CD4-positive, alpha-beta T cell (primary cell): ENCODE results near the gene LSAMP. TPM values are rescaled to one million over a fixed set of nuclear protein-coding genes. Genes with fewer than 3 reads are reported as not detected.

Experiments used
- ATAC-seq: fragments of 200-7000 bp; cut with Tn5 transposase; one replicate; pipeline ENCODE4 v1.10.0; 2022; ENCODE audit warnings: mild to moderate bottlenecking; ENCODE audit not compliant: poor library complexity
- CTCF ChIA-PET: fragments of 350-600 bp; sonication (Branson Sonifier 250); formaldehyde crosslinking; loops from one replicate; lab custom pipeline; 2021; ENCODE audit warnings: antibody characterized with exemption, inconsistent platforms; lab: Charles Lee
- POLR2A ChIA-PET: fragments of 350-600 bp; sonication (Branson Sonifier 250); formaldehyde crosslinking; loops from one replicate; lab custom pipeline; 2021; ENCODE audit warnings: antibody characterized with exemption, inconsistent platforms; lab: Charles Lee
- DNase-seq, 14 experiments: peaks; one replicate each; pipeline ENCODE4 v3.0.0-alpha.2; 2013 to 2020; ENCODE audit warnings: mixed read lengths in 2 of 14
- H3K27ac ChIP-seq, 2 donors: one replicate each; pipeline versions ENCODE4 v1.5.1 to v1.7.0; 2013; ENCODE audit warnings: low read length in 2 of 2, low read depth in 1 of 2, mild to moderate bottlenecking in 1 of 2
- H3K27me3 ChIP-seq, 2 experiments: 1 replicate in 1 of 2; 2 replicates in 1 of 2; pipeline versions ENCODE4 v1.6.1 to v1.7.0; 2013; ENCODE audit warnings: low read length in 2 of 2, control low read depth in 1 of 2, mild to moderate bottlenecking in 1 of 2, moderate library complexity in 1 of 2; ENCODE audit not compliant: insufficient read depth in 2 of 2, control insufficient read depth in 1 of 2
- H3K36me3 ChIP-seq: one replicate; pipeline ENCODE4 v1.6.1; 2013; ENCODE audit warnings: low read length, control low read depth; ENCODE audit not compliant: insufficient read depth
- H3K4me1 ChIP-seq: one replicate; pipeline ENCODE4 v1.6.1; 2013; ENCODE audit warnings: low read length, control low read depth; ENCODE audit not compliant: insufficient read depth
- H3K4me3 ChIP-seq: one replicate; pipeline ENCODE4 v1.5.1; 2013; ENCODE audit warnings: mild to moderate bottlenecking, low read length, moderate library complexity
- H3K9me3 ChIP-seq, 2 experiments: 1 replicate in 1 of 2; 2 replicates in 1 of 2; pipeline versions ENCODE4 v1.6.1 to v1.7.0; 2013; ENCODE audit warnings: low read length in 2 of 2, mild to moderate bottlenecking in 2 of 2, control low read depth in 1 of 2, moderate library complexity in 1 of 2; ENCODE audit not compliant: control insufficient read depth in 1 of 2, insufficient read depth in 1 of 2
- H3K27ac Mint-ChIP-seq: one replicate; pipeline ENCODE4 v1.8.0; 2020; ENCODE audit warnings: mixed read lengths
- H3K27me3 Mint-ChIP-seq: one replicate; pipeline ENCODE4 v1.8.0; 2021; ENCODE audit warnings: mixed read lengths
- H3K36me3 Mint-ChIP-seq: one replicate; pipeline ENCODE4 v1.8.0; 2021; ENCODE audit warnings: low read depth, mixed read lengths
- H3K4me1 Mint-ChIP-seq: one replicate; pipeline ENCODE4 v1.8.0; 2021; ENCODE audit warnings: low read depth, mixed read lengths
- H3K4me3 Mint-ChIP-seq: one replicate; pipeline ENCODE4 v1.8.0; 2020; ENCODE audit warnings: mild to moderate bottlenecking, mixed read lengths
- H3K9me3 Mint-ChIP-seq: one replicate; pipeline ENCODE4 v1.8.0; 2020; ENCODE audit warnings: mixed read lengths
- CTCF ChIP-seq: fragments of 200-600 bp; IDR thresholded peaks from one replicate; pipeline ENCODE4 v1.8.0; 2022; ENCODE audit warnings: antibody characterized with exemption, mild to moderate bottlenecking
- intact Hi-C, 2 experiments: fragments of 100-400 bp; cut with DNase I in 1 of 2; cut with micrococcal nuclease in 1 of 2; formaldehyde crosslinking; loops; one replicate each; pipeline versions ENCODE4 v1.15.1 to v1.9.0; 2023 to 2025; cut with DNase I, micrococcal nuclease
- total RNA-seq, 174 experiments: library from RNA in 2 of 174; stranded (reverse) in 2 of 174; gene quantifications; one replicate each; pipeline ENCODE4 v1.2.3 and lab custom pipeline; 2021 to 2026

Gene LSAMP
- total RNA-seq, 2 experiments from 2014 or later, result not detected

GRCh38 chr3:115915061-115915460 lies 530.2 kb downstream of the LSAMP start:
- Histone ChIP-seq H3K9me3 (no peaks in the 10 kb centered on the region), H3K36me3 (no peaks in the 10 kb centered on the region), H3K4me1 (no peaks in the 10 kb centered on the region), H3K27me3 (peaks cover 0 to 3% of the 10 kb centered on the region in 2 experiments), H3K27ac (no peak overlapping the region), H3K4me3 (no peak overlapping the region)
- Mint-ChIP-seq H3K4me3 (no peak overlapping the region), H3K27ac (no peak overlapping the region), H3K4me1 (no peaks in the 10 kb centered on the region), H3K9me3 (no peaks in the 10 kb centered on the region), H3K27me3 (peaks cover 22% of the 10 kb centered on the region), H3K36me3 (no peaks in the 10 kb centered on the region)
- POLR2A ChIA-PET, result no interaction called here
- CTCF ChIA-PET, result no interaction called here
- no peak for TF ChIP-seq CTCF
- intact Hi-C loops, result no loop called here
- DNase-seq, result no peak
- no peak for ATAC-seq

GRCh38 chr3:115913069-115913686 lies 532.1 kb downstream of the LSAMP start:
- H3K9me3 ChIP-seq, result no peaks in the 10 kb centered on the region
- peaks cover 0 to 3% of the 10 kb centered on the region in 2 experiments for H3K27me3 ChIP-seq
- H3K36me3 ChIP-seq, result no peaks in the 10 kb centered on the region
- peaks cover 22% of the 10 kb centered on the region for H3K27me3 Mint-ChIP-seq
- ChIA-PET POLR2A (no interaction called here), CTCF (no interaction called here)
- no peaks in the 10 kb centered on the region for H3K9me3 Mint-ChIP-seq
- H3K36me3 Mint-ChIP-seq, result no peaks in the 10 kb centered on the region
- ATAC-seq (no peak), DNase-seq (no peak)
- no peak overlapping the region for H3K4me3 Mint-ChIP-seq
- no peak overlapping the region for H3K27ac Mint-ChIP-seq
- no peaks in the 10 kb centered on the region for H3K4me1 ChIP-seq
- intact Hi-C loops, result no loop called here
- no peak overlapping the region for H3K4me3 ChIP-seq
- no peak overlapping the region for H3K27ac ChIP-seq
- no peak for TF ChIP-seq CTCF
- no peaks in the 10 kb centered on the region for H3K4me1 Mint-ChIP-seq

GRCh38 chr3:115912372-115912771 lies 532.9 kb downstream of the LSAMP start:
- ATAC-seq (no peak), DNase-seq (no peak)
- Histone ChIP-seq H3K9me3 (no peaks in the 10 kb centered on the region), H3K27ac (no peak overlapping the region), H3K27me3 (peaks cover 0 to 3% of the 10 kb centered on the region in 2 experiments), H3K36me3 (no peaks in the 10 kb centered on the region), H3K4me3 (no peak overlapping the region), H3K4me1 (no peaks in the 10 kb centered on the region)
- TF ChIP-seq CTCF, result no peak
- H3K36me3 Mint-ChIP-seq, result no peaks in the 10 kb centered on the region
- CTCF ChIA-PET, result no interaction called here
- peaks cover 22% of the 10 kb centered on the region for H3K27me3 Mint-ChIP-seq
- intact Hi-C loops, result no loop called here
- POLR2A ChIA-PET, result no interaction called here
- no peaks in the 10 kb centered on the region for H3K9me3 Mint-ChIP-seq
- no peak overlapping the region for H3K4me3 Mint-ChIP-seq
- no peaks in the 10 kb centered on the region for H3K4me1 Mint-ChIP-seq
- H3K27ac Mint-ChIP-seq, result no peak overlapping the region
